Liver (tissue), 3 donors: ENCODE measurements around the gene KIF21B.

Experiments used
- FOXA1 ChIP-seq: IDR thresholded peaks from 2 replicates; pipeline ENCODE4 v1.6.1; 2016; ENCODE audit warnings: antibody characterized with exemption
- GABPA ChIP-seq, 2 donors: IDR thresholded peaks in 1 of 2; conservative IDR thresholded peaks in 1 of 2; 2 replicates each; pipeline ENCODE4 v1.6.1; 2016; ENCODE audit warnings: antibody characterized with exemption in 2 of 2, mild to moderate bottlenecking in 1 of 2, moderate library complexity in 1 of 2
- JUND ChIP-seq, 2 donors: IDR thresholded peaks; 2 replicates each; pipeline ENCODE4 v1.6.1; 2016; ENCODE audit warnings: antibody characterized with exemption in 2 of 2
- RAD21 ChIP-seq, 2 donors: IDR thresholded peaks; 2 replicates each; pipeline ENCODE4 v1.6.1; 2016; ENCODE audit warnings: antibody characterized with exemption in 2 of 2, mild to moderate bottlenecking in 2 of 2
- YY1 ChIP-seq: IDR thresholded peaks from 2 replicates; pipeline ENCODE4 v1.6.1; 2016; ENCODE audit warnings: antibody characterized with exemption, mild to moderate bottlenecking
- TF ChIP-seq, protein P1 (sequence below): IDR thresholded peaks from 2 replicates; pipeline ENCODE4 v1.6.1; 2016; ENCODE audit warnings: antibody characterized with exemption
- TF ChIP-seq, protein P2 (sequence below): fragments of 150-350 bp; IDR thresholded peaks from 2 replicates; pipeline ENCODE4 v1.5.1; 2017; ENCODE audit warnings: improper control_type of control experiment, low read depth, low read length; ENCODE audit not compliant: missing input control
- TF ChIP-seq, protein P3 (sequence below): IDR thresholded peaks from 2 replicates; pipeline ENCODE4 v1.6.1; 2016; ENCODE audit warnings: antibody characterized with exemption, mild to moderate bottlenecking
- donor health status: healthy.
- donor health status: healthy.

DNA sequence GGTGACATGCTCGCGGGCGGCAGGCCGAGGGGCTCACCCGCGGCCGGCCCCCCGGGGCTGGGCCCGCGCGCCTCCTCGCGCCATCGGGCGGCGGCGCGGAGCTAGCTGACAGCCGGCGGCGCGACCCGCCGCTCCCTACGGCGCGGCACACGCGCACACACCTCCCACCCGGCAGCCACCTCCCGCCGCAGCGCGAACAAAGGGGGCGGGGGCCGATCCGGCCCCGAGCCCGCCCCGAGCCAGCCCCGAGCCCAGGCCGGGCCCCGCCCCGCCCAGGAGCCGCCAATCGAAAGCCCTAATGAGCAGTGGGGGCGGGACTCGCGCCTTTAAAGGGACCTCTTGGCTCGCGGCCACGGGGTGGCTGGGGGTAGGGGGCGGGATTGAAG is at the start of gene KIF21B:
- TF ChIP-seq RAD21 (IDR thresholded peaks at IDR 0.05) (no peak), JUND (IDR thresholded peaks at IDR 0.05) (no peak), YY1 (no peak), GABPA (IDR thresholded peaks at IDR 0.05 in 1 of 2, conservative IDR thresholded peaks at IDR 0.05 in 1 of 2) (no peak), FOXA1 (no peak)
- TF ChIP-seq, protein P1, sequence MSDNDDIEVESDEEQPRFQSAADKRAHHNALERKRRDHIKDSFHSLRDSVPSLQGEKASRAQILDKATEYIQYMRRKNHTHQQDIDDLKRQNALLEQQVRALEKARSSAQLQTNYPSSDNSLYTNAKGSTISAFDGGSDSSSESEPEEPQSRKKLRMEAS, result no peak
- TF ChIP-seq, protein P2, sequence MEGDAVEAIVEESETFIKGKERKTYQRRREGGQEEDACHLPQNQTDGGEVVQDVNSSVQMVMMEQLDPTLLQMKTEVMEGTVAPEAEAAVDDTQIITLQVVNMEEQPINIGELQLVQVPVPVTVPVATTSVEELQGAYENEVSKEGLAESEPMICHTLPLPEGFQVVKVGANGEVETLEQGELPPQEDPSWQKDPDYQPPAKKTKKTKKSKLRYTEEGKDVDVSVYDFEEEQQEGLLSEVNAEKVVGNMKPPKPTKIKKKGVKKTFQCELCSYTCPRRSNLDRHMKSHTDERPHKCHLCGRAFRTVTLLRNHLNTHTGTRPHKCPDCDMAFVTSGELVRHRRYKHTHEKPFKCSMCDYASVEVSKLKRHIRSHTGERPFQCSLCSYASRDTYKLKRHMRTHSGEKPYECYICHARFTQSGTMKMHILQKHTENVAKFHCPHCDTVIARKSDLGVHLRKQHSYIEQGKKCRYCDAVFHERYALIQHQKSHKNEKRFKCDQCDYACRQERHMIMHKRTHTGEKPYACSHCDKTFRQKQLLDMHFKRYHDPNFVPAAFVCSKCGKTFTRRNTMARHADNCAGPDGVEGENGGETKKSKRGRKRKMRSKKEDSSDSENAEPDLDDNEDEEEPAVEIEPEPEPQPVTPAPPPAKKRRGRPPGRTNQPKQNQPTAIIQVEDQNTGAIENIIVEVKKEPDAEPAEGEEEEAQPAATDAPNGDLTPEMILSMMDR, result no peak
- TF ChIP-seq, protein P3, sequence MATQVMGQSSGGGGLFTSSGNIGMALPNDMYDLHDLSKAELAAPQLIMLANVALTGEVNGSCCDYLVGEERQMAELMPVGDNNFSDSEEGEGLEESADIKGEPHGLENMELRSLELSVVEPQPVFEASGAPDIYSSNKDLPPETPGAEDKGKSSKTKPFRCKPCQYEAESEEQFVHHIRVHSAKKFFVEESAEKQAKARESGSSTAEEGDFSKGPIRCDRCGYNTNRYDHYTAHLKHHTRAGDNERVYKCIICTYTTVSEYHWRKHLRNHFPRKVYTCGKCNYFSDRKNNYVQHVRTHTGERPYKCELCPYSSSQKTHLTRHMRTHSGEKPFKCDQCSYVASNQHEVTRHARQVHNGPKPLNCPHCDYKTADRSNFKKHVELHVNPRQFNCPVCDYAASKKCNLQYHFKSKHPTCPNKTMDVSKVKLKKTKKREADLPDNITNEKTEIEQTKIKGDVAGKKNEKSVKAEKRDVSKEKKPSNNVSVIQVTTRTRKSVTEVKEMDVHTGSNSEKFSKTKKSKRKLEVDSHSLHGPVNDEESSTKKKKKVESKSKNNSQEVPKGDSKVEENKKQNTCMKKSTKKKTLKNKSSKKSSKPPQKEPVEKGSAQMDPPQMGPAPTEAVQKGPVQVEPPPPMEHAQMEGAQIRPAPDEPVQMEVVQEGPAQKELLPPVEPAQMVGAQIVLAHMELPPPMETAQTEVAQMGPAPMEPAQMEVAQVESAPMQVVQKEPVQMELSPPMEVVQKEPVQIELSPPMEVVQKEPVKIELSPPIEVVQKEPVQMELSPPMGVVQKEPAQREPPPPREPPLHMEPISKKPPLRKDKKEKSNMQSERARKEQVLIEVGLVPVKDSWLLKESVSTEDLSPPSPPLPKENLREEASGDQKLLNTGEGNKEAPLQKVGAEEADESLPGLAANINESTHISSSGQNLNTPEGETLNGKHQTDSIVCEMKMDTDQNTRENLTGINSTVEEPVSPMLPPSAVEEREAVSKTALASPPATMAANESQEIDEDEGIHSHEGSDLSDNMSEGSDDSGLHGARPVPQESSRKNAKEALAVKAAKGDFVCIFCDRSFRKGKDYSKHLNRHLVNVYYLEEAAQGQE, result no peak
